HEK293 (cell line): ENCODE results near the gene ALDH4A1.

Experiments used
- CTCF ChIA-PET: fragments of 350-600 bp; formaldehyde crosslinking; extraction: SDS; loops from one replicate; lab custom pipeline; 2021; ENCODE audit warnings: antibody characterized with exemption; lab: Yijun Ruan, JAX
- POLR2A ChIA-PET: fragments of 300-600 bp; formaldehyde crosslinking; extraction: SDS; loops from one replicate; lab custom pipeline; 2020; ENCODE audit warnings: antibody characterized with exemption, inconsistent platforms; lab: Yijun Ruan, JAX
- H3K27ac ChIP-seq: fragments of 200-500 bp; sonication (Bioruptor generic); 2 replicates; pipeline ENCODE4 v1.5.1; 2014; ENCODE audit warnings: low read depth, low read length, control low read depth, inconsistent platforms; ENCODE audit errors: extremely low read depth
- H3K36me3 ChIP-seq, 2 experiments: fragments of 200-500 bp in 1 of 2; sonication (Bioruptor generic) in 1 of 2; 1 replicate in 1 of 2; 2 replicates in 1 of 2; pipeline ENCODE4 v1.5.1; 2014 to 2017; ENCODE audit warnings: inconsistent platforms in 2 of 2, low read length in 2 of 2; ENCODE audit not compliant: control insufficient read depth in 2 of 2, insufficient read depth in 1 of 2
- H3K4me1 ChIP-seq: fragments of 200-500 bp; sonication (Bioruptor generic); 2 replicates; pipeline ENCODE4 v1.5.1; 2014; ENCODE audit warnings: mild to moderate bottlenecking, low read length, inconsistent platforms; ENCODE audit not compliant: control insufficient read depth, insufficient read depth
- H3K4me3 ChIP-seq: 2 replicates; pipeline ENCODE4 v1.5.1; 2011; ENCODE audit warnings: low read depth, mild to moderate bottlenecking, control low read depth, low read length, moderate library complexity
- H3K9me3 ChIP-seq: fragments of 200-500 bp; sonication (Bioruptor generic); 2 replicates; pipeline ENCODE4 v1.5.1; 2014; ENCODE audit warnings: low read depth, low read length, inconsistent platforms; ENCODE audit not compliant: control insufficient read depth, insufficient read depth
- KLF16 ChIP-seq: fragments of 450-650 bp; formaldehyde crosslinking; IDR thresholded peaks from 2 replicates; pipeline ENCODE4 v1.5.1; 2017; ENCODE audit warnings: missing biosample characterization, missing genetic modification characterization
- OSR2 ChIP-seq: fragments of 450-650 bp; formaldehyde crosslinking; IDR thresholded peaks from 2 replicates; pipeline ENCODE4 v1.5.1; 2016; ENCODE audit warnings: missing biosample characterization, missing genetic modification characterization
- YY2 ChIP-seq: fragments of 450-650 bp; formaldehyde crosslinking; IDR thresholded peaks from 2 replicates; pipeline ENCODE4 v1.5.1; 2016; ENCODE audit warnings: missing biosample characterization, missing genetic modification characterization
- ZNF211 ChIP-seq: fragments of 450-650 bp; formaldehyde crosslinking; IDR thresholded peaks from 2 replicates; pipeline ENCODE4 v1.5.1; 2016; ENCODE audit warnings: low read depth, missing biosample characterization, missing genetic modification characterization
- ZNF350 ChIP-seq: fragments of 450-650 bp; formaldehyde crosslinking; IDR thresholded peaks from 2 replicates; pipeline ENCODE4 v1.5.0; 2017; ENCODE audit warnings: missing biosample characterization, mild to moderate bottlenecking, missing genetic modification characterization
- ZNF488 ChIP-seq: fragments of 450-650 bp; formaldehyde crosslinking; IDR thresholded peaks from 2 replicates; pipeline ENCODE4 v1.5.1; 2016; ENCODE audit warnings: missing biosample characterization, missing genetic modification characterization
- ZNF580 ChIP-seq: fragments of 450-650 bp; formaldehyde crosslinking; IDR thresholded peaks from 2 replicates; pipeline ENCODE4 v1.5.1; 2016; ENCODE audit warnings: missing biosample characterization, missing genetic modification characterization
- ZNF623 ChIP-seq: fragments of 450-650 bp; formaldehyde crosslinking; IDR thresholded peaks from 2 replicates; pipeline ENCODE4 v1.5.1; 2016; ENCODE audit warnings: missing biosample characterization, missing genetic modification characterization
- ZNF677 ChIP-seq: fragments of 450-650 bp; IDR thresholded peaks from 2 replicates; pipeline ENCODE4 v1.5.0; 2018; ENCODE audit warnings: missing biosample characterization, mild to moderate bottlenecking, missing genetic modification characterization, moderate library complexity

Gene ALDH4A1

GRCh38 chr1:18828224-18828623 is 74.1 kb downstream of the ALDH4A1 start (continued):
- TF ChIP-seq ZNF580 = no peak
- no peak for TF ChIP-seq ZNF211 (tag by site-specific recombination)
- TF ChIP-seq ZNF488 = no peak

- no peak overlapping the region for H3K4me3 ChIP-seq
- CTCF ChIA-PET = interaction anchor here (0.6 to 4.7 kb wide), 8 partner anchors 13 to 236 kb away, joined by 3 to 90 read pairs (median 4); no protein-coding TSS in a partner anchor
- TF ChIP-seq ZNF350 (tag by site-specific recombination) (no peak), ZNF623 (tag by site-specific recombination) (peak; percentile 84), YY2 (tag by site-specific recombination) (no peak), OSR2 (tag by site-specific recombination) (no peak), ZNF677 (tag by site-specific recombination) (no peak), KLF16 (tag by site-specific recombination) (no peak)
- TF ChIP-seq, all 188 proteins: peak for 1
- Histone ChIP-seq H3K9me3 (no peaks in the 10 kb centered on the region), H3K4me1 (no peaks in the 10 kb centered on the region), H3K36me3 (no peaks in the 10 kb centered on the region), H3K27ac (no peak overlapping the region)
- POLR2A ChIA-PET = no interaction called here
These were observed 78.9 kb downstream of the ALDH4A1 start for GRCh38 chr1:18823438-18823837.
